ENCODE measurements around the gene B4GALT3. TPM values are rescaled to one million over a fixed set of nuclear protein-coding genes. Genes with fewer than 3 reads are reported as not detected.

Gene B4GALT3
- total and polyA plus RNA-seq, 9 of the 15 experiments (the other 6 are each of a cell fraction or from before 2014, with no cell fraction given) = 31.2 to 103 (median 46.1) TPM

DNA sequence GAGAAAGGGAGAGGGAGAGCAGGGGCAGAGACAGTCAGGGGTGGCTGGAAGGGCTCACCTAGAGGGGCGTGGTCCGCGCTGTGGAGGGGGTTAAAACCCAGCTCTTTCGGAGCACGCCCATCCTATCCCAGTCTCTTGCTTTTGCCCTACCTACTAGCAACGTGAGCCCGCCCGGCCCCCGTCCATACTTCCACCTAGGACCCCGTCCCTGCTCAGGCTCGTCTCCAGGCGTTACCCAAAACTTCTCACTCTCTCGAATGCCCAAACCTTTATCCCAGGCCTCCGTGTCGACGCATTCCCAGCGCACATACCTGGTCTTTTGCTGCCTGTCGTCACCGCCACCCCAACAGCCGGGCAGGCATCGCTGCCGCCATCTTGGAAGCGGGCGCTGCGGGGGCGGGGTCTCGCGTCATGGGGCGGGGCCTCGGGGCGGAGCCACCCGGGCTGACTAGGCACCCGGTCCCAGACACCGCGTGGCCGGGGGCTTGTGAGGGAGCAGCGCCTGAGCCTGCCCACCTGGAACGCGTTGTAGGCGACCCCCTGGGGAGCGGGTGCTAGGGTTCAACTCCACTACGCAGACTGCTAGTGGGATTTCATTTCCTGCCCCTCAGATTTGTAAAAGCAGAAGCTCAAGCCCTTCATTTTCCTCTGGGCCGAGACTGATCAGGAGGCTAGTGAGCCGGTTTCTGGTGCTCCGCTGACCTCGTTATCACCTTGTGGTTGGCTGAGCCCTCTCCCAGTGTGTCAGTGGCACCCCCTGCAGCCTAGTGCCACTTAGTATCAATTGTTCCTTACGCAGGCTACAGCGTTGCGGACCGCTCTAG is at the start of gene B4GALT3 (continued):
- TF ChIP-seq, protein P1, sequence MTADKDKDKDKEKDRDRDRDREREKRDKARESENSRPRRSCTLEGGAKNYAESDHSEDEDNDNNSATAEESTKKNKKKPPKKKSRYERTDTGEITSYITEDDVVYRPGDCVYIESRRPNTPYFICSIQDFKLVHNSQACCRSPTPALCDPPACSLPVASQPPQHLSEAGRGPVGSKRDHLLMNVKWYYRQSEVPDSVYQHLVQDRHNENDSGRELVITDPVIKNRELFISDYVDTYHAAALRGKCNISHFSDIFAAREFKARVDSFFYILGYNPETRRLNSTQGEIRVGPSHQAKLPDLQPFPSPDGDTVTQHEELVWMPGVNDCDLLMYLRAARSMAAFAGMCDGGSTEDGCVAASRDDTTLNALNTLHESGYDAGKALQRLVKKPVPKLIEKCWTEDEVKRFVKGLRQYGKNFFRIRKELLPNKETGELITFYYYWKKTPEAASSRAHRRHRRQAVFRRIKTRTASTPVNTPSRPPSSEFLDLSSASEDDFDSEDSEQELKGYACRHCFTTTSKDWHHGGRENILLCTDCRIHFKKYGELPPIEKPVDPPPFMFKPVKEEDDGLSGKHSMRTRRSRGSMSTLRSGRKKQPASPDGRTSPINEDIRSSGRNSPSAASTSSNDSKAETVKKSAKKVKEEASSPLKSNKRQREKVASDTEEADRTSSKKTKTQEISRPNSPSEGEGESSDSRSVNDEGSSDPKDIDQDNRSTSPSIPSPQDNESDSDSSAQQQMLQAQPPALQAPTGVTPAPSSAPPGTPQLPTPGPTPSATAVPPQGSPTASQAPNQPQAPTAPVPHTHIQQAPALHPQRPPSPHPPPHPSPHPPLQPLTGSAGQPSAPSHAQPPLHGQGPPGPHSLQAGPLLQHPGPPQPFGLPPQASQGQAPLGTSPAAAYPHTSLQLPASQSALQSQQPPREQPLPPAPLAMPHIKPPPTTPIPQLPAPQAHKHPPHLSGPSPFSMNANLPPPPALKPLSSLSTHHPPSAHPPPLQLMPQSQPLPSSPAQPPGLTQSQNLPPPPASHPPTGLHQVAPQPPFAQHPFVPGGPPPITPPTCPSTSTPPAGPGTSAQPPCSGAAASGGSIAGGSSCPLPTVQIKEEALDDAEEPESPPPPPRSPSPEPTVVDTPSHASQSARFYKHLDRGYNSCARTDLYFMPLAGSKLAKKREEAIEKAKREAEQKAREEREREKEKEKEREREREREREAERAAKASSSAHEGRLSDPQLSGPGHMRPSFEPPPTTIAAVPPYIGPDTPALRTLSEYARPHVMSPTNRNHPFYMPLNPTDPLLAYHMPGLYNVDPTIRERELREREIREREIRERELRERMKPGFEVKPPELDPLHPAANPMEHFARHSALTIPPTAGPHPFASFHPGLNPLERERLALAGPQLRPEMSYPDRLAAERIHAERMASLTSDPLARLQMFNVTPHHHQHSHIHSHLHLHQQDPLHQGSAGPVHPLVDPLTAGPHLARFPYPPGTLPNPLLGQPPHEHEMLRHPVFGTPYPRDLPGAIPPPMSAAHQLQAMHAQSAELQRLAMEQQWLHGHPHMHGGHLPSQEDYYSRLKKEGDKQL (CRISPR knock-in tag; IDR thresholded peaks at IDR 0.05; ENCODE audit: borderline replicate concordance) = no peak
- TF ChIP-seq, protein P2, sequence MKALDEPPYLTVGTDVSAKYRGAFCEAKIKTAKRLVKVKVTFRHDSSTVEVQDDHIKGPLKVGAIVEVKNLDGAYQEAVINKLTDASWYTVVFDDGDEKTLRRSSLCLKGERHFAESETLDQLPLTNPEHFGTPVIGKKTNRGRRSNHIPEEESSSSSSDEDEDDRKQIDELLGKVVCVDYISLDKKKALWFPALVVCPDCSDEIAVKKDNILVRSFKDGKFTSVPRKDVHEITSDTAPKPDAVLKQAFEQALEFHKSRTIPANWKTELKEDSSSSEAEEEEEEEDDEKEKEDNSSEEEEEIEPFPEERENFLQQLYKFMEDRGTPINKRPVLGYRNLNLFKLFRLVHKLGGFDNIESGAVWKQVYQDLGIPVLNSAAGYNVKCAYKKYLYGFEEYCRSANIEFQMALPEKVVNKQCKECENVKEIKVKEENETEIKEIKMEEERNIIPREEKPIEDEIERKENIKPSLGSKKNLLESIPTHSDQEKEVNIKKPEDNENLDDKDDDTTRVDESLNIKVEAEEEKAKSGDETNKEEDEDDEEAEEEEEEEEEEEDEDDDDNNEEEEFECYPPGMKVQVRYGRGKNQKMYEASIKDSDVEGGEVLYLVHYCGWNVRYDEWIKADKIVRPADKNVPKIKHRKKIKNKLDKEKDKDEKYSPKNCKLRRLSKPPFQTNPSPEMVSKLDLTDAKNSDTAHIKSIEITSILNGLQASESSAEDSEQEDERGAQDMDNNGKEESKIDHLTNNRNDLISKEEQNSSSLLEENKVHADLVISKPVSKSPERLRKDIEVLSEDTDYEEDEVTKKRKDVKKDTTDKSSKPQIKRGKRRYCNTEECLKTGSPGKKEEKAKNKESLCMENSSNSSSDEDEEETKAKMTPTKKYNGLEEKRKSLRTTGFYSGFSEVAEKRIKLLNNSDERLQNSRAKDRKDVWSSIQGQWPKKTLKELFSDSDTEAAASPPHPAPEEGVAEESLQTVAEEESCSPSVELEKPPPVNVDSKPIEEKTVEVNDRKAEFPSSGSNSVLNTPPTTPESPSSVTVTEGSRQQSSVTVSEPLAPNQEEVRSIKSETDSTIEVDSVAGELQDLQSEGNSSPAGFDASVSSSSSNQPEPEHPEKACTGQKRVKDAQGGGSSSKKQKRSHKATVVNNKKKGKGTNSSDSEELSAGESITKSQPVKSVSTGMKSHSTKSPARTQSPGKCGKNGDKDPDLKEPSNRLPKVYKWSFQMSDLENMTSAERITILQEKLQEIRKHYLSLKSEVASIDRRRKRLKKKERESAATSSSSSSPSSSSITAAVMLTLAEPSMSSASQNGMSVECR (CRISPR knock-in tag; IDR thresholded peaks at IDR 0.05) = peak; percentile 83
- TF ChIP-seq TCF7L2 (IDR thresholded peaks at IDR 0.05; ENCODE audit: low read depth, low read length) = no peak
- TF ChIP-seq, protein P3, sequence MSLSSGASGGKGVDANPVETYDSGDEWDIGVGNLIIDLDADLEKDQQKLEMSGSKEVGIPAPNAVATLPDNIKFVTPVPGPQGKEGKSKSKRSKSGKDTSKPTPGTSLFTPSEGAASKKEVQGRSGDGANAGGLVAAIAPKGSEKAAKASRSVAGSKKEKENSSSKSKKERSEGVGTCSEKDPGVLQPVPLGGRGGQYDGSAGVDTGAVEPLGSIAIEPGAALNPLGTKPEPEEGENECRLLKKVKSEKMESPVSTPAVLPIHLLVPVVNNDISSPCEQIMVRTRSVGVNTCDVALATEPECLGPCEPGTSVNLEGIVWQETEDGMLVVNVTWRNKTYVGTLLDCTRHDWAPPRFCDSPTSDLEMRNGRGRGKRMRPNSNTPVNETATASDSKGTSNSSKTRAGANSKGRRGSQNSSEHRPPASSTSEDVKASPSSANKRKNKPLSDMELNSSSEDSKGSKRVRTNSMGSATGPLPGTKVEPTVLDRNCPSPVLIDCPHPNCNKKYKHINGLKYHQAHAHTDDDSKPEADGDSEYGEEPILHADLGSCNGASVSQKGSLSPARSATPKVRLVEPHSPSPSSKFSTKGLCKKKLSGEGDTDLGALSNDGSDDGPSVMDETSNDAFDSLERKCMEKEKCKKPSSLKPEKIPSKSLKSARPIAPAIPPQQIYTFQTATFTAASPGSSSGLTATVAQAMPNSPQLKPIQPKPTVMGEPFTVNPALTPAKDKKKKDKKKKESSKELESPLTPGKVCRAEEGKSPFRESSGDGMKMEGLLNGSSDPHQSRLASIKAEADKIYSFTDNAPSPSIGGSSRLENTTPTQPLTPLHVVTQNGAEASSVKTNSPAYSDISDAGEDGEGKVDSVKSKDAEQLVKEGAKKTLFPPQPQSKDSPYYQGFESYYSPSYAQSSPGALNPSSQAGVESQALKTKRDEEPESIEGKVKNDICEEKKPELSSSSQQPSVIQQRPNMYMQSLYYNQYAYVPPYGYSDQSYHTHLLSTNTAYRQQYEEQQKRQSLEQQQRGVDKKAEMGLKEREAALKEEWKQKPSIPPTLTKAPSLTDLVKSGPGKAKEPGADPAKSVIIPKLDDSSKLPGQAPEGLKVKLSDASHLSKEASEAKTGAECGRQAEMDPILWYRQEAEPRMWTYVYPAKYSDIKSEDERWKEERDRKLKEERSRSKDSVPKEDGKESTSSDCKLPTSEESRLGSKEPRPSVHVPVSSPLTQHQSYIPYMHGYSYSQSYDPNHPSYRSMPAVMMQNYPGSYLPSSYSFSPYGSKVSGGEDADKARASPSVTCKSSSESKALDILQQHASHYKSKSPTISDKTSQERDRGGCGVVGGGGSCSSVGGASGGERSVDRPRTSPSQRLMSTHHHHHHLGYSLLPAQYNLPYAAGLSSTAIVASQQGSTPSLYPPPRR (CRISPR knock-in tag; IDR thresholded peaks at IDR 0.05; ENCODE audit: borderline replicate concordance) = no peak; the same call in 1 of the 2 replicates
- TF ChIP-seq ARNT (IDR thresholded peaks at IDR 0.05) = no peak
- TF ChIP-seq TSC22D4 (tag; IDR thresholded peaks at IDR 0.05) = no peak
- no peak for TF ChIP-seq ZZZ3 (IDR thresholded peaks at IDR 0.05)
- peak; percentile 96 for TF ChIP-seq CBFB (CRISPR knock-in tag; IDR thresholded peaks at IDR 0.05)
- TF ChIP-seq, protein P4, sequence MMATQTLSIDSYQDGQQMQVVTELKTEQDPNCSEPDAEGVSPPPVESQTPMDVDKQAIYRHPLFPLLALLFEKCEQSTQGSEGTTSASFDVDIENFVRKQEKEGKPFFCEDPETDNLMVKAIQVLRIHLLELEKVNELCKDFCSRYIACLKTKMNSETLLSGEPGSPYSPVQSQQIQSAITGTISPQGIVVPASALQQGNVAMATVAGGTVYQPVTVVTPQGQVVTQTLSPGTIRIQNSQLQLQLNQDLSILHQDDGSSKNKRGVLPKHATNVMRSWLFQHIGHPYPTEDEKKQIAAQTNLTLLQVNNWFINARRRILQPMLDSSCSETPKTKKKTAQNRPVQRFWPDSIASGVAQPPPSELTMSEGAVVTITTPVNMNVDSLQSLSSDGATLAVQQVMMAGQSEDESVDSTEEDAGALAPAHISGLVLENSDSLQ (IDR thresholded peaks at IDR 0.05) = no peak
- TF ChIP-seq GATAD2A (IDR thresholded peaks at IDR 0.05) = no peak
- TF ChIP-seq SRSF1 (IDR thresholded peaks at IDR 0.05; ENCODE audit: low read depth, low read length) = no peak

Measured in K562 (cell line).